B cell (primary cell): ENCODE measurements around the gene SNRNP70. TPM values are rescaled to one million over a fixed set of nuclear protein-coding genes. Genes with fewer than 3 reads are reported as not detected.

Experiments
- ATAC-seq: fragments of 200-7000 bp; cut with Tn5 transposase; one replicate; pipeline ENCODE4 v1.10.0; 2021; ENCODE audit warnings: low read depth, mild to moderate bottlenecking, moderate number of reproducible peaks, moderate library complexity
- CTCF ChIA-PET: fragments of 350-600 bp; sonication (Branson Sonifier 250); formaldehyde crosslinking; loops from one replicate; lab custom pipeline; 2021; ENCODE audit warnings: antibody characterized with exemption, inconsistent platforms; lab: Charles Lee
- POLR2A ChIA-PET: fragments of 350-600 bp; sonication (Branson Sonifier 250); formaldehyde crosslinking; loops from one replicate; lab custom pipeline; 2021; ENCODE audit warnings: antibody characterized with exemption; lab: Charles Lee
- DNase-seq: peaks from one replicate; pipeline ENCODE4 v3.0.0; 2013
- H2AFZ ChIP-seq: 2 replicates; pipeline ENCODE4 v1.6.1; 2012; ENCODE audit warnings: mild to moderate bottlenecking, low read depth, low read length; ENCODE audit not compliant: insufficient read depth, poor library complexity, severe bottlenecking
- H3K27ac ChIP-seq, 2 donors: 1 replicate in 1 of 2; 2 replicates in 1 of 2; pipeline ENCODE4 v1.5.1; 2012 to 2013; ENCODE audit warnings: low read length in 2 of 2, mild to moderate bottlenecking in 2 of 2, moderate library complexity in 1 of 2
- H3K27me3 ChIP-seq, 4 experiments: fragments of 200-600 bp in 1 of 4; sonication (generic) in 1 of 4; replicated peaks in 1 of 4; 1 replicate in 2 of 4; 2 replicates in 2 of 4; pipeline versions ENCODE4 v1.6.1 to v1.7.0; 2013 to 2016; ENCODE audit warnings: low read length in 3 of 4, mild to moderate bottlenecking in 2 of 4, mixed read lengths in 1 of 4, moderate library complexity in 1 of 4; ENCODE audit not compliant: insufficient read depth in 4 of 4, control insufficient read depth in 3 of 4; ENCODE audit errors: control extremely low read depth in 1 of 4
- H3K36me3 ChIP-seq, 2 experiments: replicated peaks in 1 of 2; 1 replicate in 1 of 2; 2 replicates in 1 of 2; pipeline versions ENCODE4 v1.6.1 to v1.7.1; 2013; ENCODE audit warnings: low read length in 1 of 2; ENCODE audit not compliant: insufficient read depth in 2 of 2, control insufficient read depth in 1 of 2; ENCODE audit errors: control extremely low read depth in 1 of 2, extremely low read depth in 1 of 2
- H3K4me1 ChIP-seq, 2 donors: fragments of 200-600 bp in 1 of 2; sonication (generic) in 1 of 2; 1 replicate in 1 of 2; 2 replicates in 1 of 2; pipeline versions ENCODE4 v1.5.1 to v1.6.1; 2013 to 2017; ENCODE audit warnings: low read length in 2 of 2; ENCODE audit not compliant: control insufficient read depth in 2 of 2, insufficient read depth in 2 of 2
- H3K4me2 ChIP-seq: replicated peaks from 2 replicates; pipeline ENCODE3; 2012; ENCODE audit warnings: mild to moderate bottlenecking, low read depth, low read length; ENCODE audit not compliant: poor library complexity, severe bottlenecking
- H3K4me3 ChIP-seq, 5 experiments: fragments of 200-600 bp in 1 of 5; sonication (generic) in 1 of 5; 1 replicate in 3 of 5; 2 replicates in 2 of 5; pipeline versions ENCODE4 v1.5.1 to v1.7.0; 2011 to 2016; ENCODE audit warnings: low read length in 4 of 5, mild to moderate bottlenecking in 4 of 5, low read depth in 2 of 5, control low read depth in 1 of 5, moderate library complexity in 1 of 5; ENCODE audit not compliant: insufficient read depth in 1 of 5; ENCODE audit errors: control extremely low read depth in 1 of 5, extremely low read depth in 1 of 5
- H3K79me2 ChIP-seq: fragments of 200-600 bp; sonication (generic); one replicate; pipeline ENCODE4 v1.6.0; 2016; ENCODE audit warnings: low read length; ENCODE audit not compliant: control insufficient read depth, insufficient read depth
- H3K9ac ChIP-seq: fragments of 200-600 bp; sonication (generic); 2 replicates; pipeline ENCODE4 v1.6.1; 2017; ENCODE audit warnings: mild to moderate bottlenecking, low read length, moderate library complexity
- H3K9me3 ChIP-seq, 3 donors: one replicate each; pipeline versions ENCODE4 v1.6.1 to v1.7.1; 2013; ENCODE audit warnings: low read length in 2 of 3; ENCODE audit not compliant: control insufficient read depth in 2 of 3, insufficient read depth in 1 of 3; ENCODE audit errors: control extremely low read depth in 1 of 3
- H4K20me1 ChIP-seq: 2 replicates; pipeline ENCODE4 v1.6.0; 2012; ENCODE audit warnings: mild to moderate bottlenecking, low read length; ENCODE audit not compliant: insufficient read depth, control insufficient read depth, poor library complexity, severe bottlenecking
- H3K27ac Mint-ChIP-seq: one replicate; pipeline ENCODE4 v1.8.0; 2021; ENCODE audit warnings: mixed read lengths
- H3K27me3 Mint-ChIP-seq: one replicate; pipeline ENCODE4 v1.8.0; 2021; ENCODE audit warnings: mixed read lengths
- H3K4me1 Mint-ChIP-seq: one replicate; pipeline ENCODE4 v1.8.0; 2021; ENCODE audit warnings: mixed read lengths
- H3K4me3 Mint-ChIP-seq: one replicate; pipeline ENCODE4 v1.8.0; 2021; ENCODE audit warnings: mixed read lengths
- H3K9me3 Mint-ChIP-seq: one replicate; pipeline ENCODE4 v1.8.0; 2022; ENCODE audit warnings: mixed read lengths; ENCODE audit not compliant: insufficient read depth
- EZH2 ChIP-seq: IDR thresholded peaks from 2 replicates; pipeline ENCODE4 v1.6.1; 2012; ENCODE audit warnings: borderline replicate concordance, low read depth, mild to moderate bottlenecking, moderate library complexity, low read length; ENCODE audit not compliant: insufficient read depth, poor library complexity, severe bottlenecking
- WGBS: methylation state at CpG from one replicate; pipeline ENCODE4 v1.1.5; 2013; ENCODE audit warnings: missing lambda C conversion rate; ENCODE audit not compliant: insufficient coverage; 5-methylcytosine and 5-hydroxymethylcytosine counted together
- intact Hi-C: fragments of 100-400 bp; cut with micrococcal nuclease; formaldehyde crosslinking; loops from one replicate; pipeline ENCODE4 v1.10.0; 2022
- polyA plus RNA-seq: library from polyadenylated mRNA; depleted of rRNA; stranded (reverse); fragments of >200 nt; gene quantifications from 2 replicates; pipeline ENCODE4 v1.2.3, GENCODE V29; 2012
- total RNA-seq, 2 donors: library from RNA; stranded (reverse); fragments of 120-200 nt in 1 of 2; gene quantifications; 1 replicate in 1 of 2; 2 replicates in 1 of 2; pipeline versions ENCODE4 v1.2.3 to v1.2.4, GENCODE V29; 2013 to 2022
- TF ChIP-seq, protein P1 (sequence below): fragments of 200-600 bp; IDR thresholded peaks from one replicate; pipeline ENCODE4 v1.8.0; 2022; ENCODE audit warnings: antibody characterized with exemption, mild to moderate bottlenecking

Gene SNRNP70
- total and polyA plus RNA-seq, 2 donors (not counting 1 experiment from before 2014, with no cell fraction given), result 598 to 954 TPM

DNA sequence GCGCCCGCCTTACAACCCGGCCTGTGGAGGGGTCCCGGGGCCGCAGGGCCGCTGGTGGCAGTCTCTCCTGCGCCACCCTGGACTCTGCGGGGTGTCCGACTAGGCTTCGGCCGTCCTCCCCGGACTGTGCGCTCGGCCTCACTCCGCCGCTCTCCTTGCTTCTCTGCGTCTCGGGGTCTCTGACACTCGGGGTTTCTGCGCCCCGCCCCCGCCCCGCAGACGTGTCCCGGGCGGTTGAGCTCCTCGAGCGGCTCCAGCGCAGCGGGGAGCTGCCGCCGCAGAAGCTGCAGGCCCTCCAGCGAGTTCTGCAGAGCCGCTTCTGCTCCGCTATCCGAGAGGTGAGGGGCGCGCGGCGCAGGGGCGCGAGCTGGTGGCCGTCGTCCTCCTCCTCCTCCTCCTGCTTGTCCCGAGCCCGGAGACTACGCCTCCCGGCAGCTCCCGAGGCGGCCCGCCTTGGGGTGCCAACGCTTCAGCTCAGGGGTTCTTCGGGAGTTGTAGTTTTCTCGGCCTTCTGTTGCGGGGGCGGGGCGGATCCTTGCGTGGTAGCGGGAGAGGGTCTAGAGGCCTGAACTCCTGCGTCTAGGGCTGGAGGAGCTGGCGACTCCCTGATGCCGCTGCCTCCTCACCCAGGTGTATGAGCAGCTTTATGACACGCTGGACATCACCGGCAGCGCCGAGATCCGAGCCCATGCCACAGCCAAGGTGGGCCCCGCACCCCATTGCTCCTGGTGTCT is 29.5 kb downstream of the SNRNP70 start:
- Histone ChIP-seq H4K20me1 (no peaks in the 10 kb centered on the region), H3K4me2 (peak overlapping the region; percentile 98), H3K79me2 (no peaks in the 10 kb centered on the region), H3K36me3 (no peaks in the 10 kb centered on the region), H3K4me3 (peak overlapping the region in 4 of 5 experiments; percentile 59 to 78 (median 68)), H3K27me3 (peaks cover 0 to 3% (median 1%) of the 10 kb centered on the region in 4 experiments), H3K4me1 (peaks cover 16 to 34% of the 10 kb centered on the region in 2 donors), H2AFZ (peak overlapping the region; percentile 82), H3K27ac (no peak overlapping the region), H3K9me3 (no peaks in the 10 kb centered on the region), H3K9ac (peak overlapping the region; percentile 71)
- Mint-ChIP-seq H3K27ac (no peak overlapping the region), H3K4me1 (peaks cover 43% of the 10 kb centered on the region), H3K4me3 (peak overlapping the region; percentile 74), H3K9me3 (no peaks in the 10 kb centered on the region), H3K27me3 (no peaks in the 10 kb centered on the region)
- no peak for TF ChIP-seq EZH2
- TF ChIP-seq, protein P1, sequence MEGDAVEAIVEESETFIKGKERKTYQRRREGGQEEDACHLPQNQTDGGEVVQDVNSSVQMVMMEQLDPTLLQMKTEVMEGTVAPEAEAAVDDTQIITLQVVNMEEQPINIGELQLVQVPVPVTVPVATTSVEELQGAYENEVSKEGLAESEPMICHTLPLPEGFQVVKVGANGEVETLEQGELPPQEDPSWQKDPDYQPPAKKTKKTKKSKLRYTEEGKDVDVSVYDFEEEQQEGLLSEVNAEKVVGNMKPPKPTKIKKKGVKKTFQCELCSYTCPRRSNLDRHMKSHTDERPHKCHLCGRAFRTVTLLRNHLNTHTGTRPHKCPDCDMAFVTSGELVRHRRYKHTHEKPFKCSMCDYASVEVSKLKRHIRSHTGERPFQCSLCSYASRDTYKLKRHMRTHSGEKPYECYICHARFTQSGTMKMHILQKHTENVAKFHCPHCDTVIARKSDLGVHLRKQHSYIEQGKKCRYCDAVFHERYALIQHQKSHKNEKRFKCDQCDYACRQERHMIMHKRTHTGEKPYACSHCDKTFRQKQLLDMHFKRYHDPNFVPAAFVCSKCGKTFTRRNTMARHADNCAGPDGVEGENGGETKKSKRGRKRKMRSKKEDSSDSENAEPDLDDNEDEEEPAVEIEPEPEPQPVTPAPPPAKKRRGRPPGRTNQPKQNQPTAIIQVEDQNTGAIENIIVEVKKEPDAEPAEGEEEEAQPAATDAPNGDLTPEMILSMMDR, result no peak
- ChIA-PET POLR2A (interaction anchor here (0.5 to 1.3 kb wide), 3 partner anchors 13 to 331 kb away, joined by 4 to 7 read pairs (median 4); a partner anchor contains a TSS), CTCF (interaction anchor here (0.6 to 5.6 kb wide), 19 partner anchors 9 to 550 kb away, joined by 3 to 33 read pairs (median 4); partner anchors contain the start of genes GYS1, NOSIP and RUVBL2)
- ATAC-seq, result no peak
- intact Hi-C loops, result loop anchor here (1.0 to 10.0 kb wide), 8 partner anchors 14 to 703 kb away; partner anchors contain the start of genes DBP, GYS1, MED25 and PRMT1
- DNase-seq, result no peak
- 15% methylated on average over 61 of the region's 68 CpGs for WGBS

DNA sequence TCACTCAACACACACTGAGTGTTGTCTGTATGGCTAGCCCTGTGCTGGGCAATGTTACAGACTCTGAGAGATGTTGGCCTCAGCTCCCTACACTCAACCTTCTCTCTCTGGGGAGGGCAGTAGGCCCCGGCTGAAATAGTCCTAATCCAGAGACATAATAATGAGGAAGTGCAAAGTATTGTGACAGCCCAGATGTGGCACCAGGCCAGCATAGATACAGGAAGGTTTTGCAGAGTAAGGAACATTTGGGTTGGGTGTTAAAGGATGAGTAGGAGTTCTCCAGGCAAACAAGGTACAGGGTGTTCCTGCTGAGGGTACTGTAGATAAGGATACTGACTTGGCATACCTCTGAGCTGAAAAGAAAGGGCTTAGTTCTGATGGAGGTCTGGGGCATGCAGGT is 31.3 kb downstream of the SNRNP70 start:
- Histone ChIP-seq H3K4me3 (no peak overlapping the region), H3K27me3 (peaks cover 0 to 11% (median 2%) of the 10 kb centered on the region in 4 experiments), H3K9ac (no peak overlapping the region), H4K20me1 (no peaks in the 10 kb centered on the region), H3K4me2 (no peak overlapping the region), H3K27ac (no peak overlapping the region), H3K79me2 (no peaks in the 10 kb centered on the region), H3K36me3 (no peaks in the 10 kb centered on the region), H2AFZ (no peak overlapping the region), H3K4me1 (peaks cover 25 to 40% of the 10 kb centered on the region in 2 donors), H3K9me3 (no peaks in the 10 kb centered on the region)
- intact Hi-C loops, result loop anchor here (5.0 to 10.0 kb wide), 4 partner anchors 122 to 701 kb away; partner anchors contain the start of genes DBP, GYS1, MED25 and PRMT1
- ChIA-PET POLR2A (no interaction called here), CTCF (interaction anchor here (0.7 to 5.6 kb wide), 2 partner anchors 11 to 19 kb away, joined by 3 to 33 read pairs; no protein-coding TSS in a partner anchor)
- Mint-ChIP-seq H3K4me3 (peak overlapping the region; percentile 90), H3K9me3 (no peaks in the 10 kb centered on the region), H3K27ac (peak overlapping the region; percentile 46), H3K27me3 (peaks cover 6% of the 10 kb centered on the region), H3K4me1 (peaks cover 50% of the 10 kb centered on the region)
- no CpG with 5 or more reads among the region's 1 CpG for WGBS
- ATAC-seq, result no peak
- TF ChIP-seq, protein P1, result no peak
- TF ChIP-seq EZH2, result no peak
- DNase-seq, result peak; percentile 25
